GM19240 (cell line): ENCODE measurements around the gene CERS6.
"Not testable (repeated sequence)": the region's sequence is repeated elsewhere in the genome, so short reads cannot be mapped to it uniquely, and the experiment has no call there.

ENCODE experiments used
- DNase-seq: peaks from one replicate; pipeline ENCODE4 v3.0.0; 2011; ENCODE audit warnings: low spot score; ENCODE audit not compliant: insufficient read length

CERS6 gene

DNA sequence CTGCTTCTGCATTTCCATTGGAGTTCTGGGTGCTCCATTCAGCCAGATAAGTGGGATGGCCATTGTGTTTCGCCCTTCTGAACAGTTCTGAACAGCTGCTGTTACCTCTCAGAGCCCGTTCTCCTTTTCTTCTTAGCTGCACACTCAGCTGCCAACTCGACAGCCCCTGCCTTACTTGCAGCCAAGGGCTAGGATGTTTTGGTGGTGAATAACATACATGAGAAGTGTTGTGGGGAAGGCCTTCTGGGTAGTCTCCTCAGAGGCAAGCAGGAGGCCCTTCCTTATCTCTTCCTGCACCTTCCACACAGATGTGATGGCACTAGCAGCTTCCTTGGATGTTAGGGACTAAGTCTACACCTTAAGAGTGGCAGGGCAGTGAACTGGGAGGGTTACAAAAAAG is 207.9 kb downstream of the CERS6 start:
- no peak for DNase-seq

DNA sequence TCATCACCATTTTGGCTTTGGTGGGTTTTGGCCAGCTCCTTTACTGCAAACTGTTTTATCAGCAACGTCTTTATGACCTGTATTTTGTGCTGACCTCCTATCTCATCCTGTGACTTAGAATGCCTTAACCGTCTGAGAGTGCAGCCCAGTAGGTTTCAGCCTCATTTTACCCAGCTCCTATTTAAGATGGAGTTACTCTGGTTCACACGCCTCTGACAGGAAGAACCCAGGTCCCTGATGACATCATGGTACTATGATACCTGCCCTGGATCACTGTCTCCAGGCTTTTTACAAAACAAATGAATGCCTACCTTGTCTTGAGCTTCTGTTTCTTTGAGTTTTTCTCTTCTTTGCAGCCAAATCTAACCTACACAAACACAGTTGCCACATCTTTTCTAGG is 208.6 kb downstream of the CERS6 start:
- not testable (repeated sequence) for DNase-seq

DNA sequence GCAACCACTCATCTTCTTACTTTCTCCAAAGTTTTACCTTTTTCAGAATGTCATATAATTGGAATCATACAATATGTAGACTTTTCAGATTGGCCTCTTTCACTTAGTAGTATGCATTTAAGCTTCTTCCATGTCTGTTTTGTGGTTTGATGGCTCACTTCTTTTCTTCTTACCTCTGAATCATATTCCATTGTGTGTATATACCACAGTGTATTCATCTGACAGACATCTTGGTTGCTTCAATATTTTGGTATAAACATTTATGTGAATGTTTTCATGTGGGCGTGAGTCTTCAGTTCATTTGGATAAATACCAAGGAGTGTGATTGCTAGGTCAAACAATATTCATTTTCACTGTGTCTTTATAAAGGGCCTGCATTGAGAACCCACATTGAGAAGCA is 210.3 kb downstream of the CERS6 start:
- DNase-seq, result no peak

DNA sequence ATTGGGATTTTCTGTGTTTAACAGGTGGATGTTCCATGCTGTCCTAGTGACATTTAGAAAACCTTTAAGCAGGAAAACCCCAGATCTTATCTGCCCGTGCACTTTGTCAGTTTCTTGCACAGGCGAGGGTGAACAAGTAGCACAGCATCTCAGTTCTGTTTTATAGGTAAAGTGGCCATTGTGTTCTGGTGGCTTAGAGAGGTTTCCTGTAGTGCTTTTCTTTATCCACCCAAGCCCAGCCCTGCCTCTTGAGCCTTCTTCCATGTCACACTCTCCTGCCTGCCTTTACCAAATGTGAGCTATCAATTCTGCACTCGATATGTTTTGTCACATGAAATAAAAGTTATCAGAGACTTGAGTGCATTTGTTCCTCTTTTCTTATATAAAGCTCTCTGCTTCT is 211.1 kb downstream of the CERS6 start:
- DNase-seq, result no peak

DNA sequence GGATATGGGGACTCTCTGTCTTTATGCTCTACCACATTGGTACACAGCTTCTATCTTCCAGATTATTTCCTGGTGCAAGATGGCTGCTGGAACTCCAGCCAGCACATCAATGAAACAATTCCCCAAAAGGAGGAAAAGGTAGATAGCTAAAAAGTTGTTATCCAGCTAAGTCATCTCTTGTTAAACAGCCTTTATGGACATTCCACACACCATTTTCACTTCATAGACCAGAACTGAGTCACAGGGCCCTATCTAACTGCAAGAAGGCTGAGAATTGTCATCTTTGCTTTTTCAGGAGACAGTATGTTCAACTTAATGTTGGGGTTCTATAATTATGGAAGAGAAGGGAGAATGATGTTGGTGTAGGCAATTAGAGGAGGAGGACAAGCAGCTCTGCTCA is 213.1 kb downstream of the CERS6 start:
- DNase-seq, result no peak

DNA sequence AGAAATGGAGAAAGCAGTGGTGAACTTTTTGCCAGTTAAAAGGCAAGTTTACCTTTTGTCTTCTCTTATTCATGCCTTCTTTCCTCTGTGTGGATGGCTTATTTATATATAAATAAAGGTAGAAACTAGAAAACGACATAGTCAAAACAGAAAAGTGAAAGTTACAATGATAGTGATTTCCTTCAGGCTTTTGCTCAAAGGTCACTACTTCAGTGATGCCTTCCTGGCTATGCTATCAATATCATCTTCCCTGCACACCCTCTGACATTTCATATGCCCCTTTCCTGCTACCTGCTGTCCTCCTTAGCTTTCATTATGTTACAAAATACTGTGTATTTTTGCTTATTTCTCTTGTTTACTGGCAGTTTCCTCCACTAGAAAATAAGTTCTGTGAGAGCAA is 214.4 kb downstream of the CERS6 start:
- no peak for DNase-seq

DNA sequence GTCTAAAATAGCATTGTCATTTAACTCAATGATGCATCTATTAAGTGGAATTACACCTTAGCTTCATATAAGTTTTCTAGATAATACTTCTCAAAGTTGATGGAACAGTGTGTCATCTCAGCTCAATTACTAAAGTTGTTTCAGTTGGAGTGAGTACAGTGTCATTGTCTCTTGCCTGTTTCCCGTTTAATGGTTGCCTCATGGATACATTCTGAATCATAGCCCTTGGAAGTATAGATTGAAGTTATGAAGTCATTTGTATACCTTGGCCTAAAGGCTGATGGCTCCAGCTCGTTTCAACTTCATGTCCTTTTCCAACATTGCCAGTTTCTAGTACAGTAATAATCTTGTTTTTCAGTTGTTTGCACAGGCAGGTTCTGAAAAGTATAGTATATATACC is 215.9 kb downstream of the CERS6 start:
- DNase-seq, result no peak

DNA sequence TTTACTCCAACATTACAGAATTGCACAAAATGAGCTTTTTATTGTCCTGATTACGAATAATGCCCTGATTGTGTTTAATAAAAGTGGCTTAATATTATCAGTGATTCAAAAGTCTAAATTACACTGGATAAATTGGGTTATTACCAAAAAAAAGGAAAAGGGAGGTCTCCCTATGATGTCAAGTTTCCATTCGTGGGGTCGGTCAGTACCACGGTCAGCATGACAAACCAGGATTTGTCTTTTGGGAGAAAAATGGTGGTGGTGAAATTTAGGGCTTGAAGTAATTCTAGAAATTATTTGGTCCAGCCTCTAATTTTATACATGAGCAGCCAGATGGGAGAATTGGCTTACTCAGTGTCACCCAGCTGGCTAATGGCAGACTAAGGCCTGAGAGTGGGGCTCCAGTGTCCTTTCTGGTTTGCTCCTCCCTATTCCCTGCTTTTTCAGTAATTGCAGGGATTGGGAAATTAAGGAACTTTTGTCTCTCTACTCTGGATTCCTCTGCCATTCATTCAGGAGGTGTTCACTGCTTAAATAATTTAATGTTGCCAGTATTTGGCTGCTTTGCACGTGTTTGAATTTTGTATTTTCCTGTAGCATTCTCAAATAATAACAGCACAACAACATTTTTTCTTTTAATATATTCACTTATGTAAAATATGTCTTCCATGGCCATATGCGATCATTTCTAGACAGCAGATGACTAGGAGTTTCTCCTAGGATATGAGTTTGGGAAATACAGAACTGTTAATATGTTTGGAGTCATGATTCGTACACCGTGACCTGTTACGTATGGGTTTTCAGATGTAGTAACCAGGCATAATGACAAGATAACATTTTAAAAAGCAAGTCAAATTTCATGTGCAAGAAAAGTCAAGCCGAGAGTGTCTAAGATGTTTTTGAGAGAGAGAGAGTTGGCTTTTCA is 217.5 kb downstream of the CERS6 start:
- DNase-seq, result no peak

DNA sequence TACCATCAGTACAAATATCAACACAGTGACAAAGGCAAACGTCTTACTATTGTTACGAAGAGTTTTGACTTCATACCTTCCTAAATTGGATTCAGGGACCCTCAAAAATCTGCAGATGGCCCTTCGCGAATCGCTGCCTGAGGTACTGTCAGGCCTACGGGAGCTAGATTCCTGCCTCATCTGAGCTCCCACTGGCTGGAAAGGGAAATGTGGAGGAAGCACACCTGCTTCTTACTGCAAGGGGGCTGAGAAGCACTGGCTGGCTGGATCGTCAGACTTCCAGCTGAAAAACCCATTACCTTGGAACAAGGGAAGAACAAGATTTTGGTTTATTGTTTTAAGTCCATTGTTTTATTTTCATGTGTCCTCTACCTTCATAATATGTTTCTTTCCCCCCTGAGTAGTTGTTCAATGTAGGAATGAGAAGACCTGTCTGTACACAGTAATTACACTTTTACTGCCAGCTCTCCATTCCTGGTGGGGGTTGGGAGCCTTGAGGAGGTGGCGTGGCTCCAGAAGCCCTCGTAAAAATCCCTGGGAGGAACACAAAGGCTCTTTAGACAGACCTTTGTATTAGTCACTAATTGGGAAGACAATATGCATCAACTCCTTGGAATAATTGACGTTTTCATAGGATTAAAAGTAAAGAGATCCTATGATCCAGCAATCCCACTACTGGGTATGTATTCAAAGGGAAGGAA is 222.2 kb downstream of the CERS6 start:
- DNase-seq, result no peak

DNA sequence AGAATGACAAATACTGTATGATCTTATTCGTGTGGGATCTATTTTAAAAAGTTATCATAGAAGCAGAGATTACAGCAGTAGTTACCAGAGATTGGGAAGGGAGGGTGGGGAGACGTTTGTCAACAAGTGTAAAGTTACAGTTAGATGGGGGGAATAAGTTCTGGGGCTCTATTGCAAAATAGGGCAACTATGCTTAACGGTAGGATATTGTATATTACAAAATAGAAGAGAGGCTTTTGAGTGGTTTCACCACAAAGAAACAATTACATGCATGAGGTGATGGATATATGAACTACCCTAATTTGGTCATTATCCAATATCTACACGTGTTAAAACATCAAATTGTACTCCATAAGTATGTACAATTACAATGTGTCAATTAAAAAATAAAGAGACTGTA is 223.0 kb downstream of the CERS6 start:
- DNase-seq, result no peak

DNA sequence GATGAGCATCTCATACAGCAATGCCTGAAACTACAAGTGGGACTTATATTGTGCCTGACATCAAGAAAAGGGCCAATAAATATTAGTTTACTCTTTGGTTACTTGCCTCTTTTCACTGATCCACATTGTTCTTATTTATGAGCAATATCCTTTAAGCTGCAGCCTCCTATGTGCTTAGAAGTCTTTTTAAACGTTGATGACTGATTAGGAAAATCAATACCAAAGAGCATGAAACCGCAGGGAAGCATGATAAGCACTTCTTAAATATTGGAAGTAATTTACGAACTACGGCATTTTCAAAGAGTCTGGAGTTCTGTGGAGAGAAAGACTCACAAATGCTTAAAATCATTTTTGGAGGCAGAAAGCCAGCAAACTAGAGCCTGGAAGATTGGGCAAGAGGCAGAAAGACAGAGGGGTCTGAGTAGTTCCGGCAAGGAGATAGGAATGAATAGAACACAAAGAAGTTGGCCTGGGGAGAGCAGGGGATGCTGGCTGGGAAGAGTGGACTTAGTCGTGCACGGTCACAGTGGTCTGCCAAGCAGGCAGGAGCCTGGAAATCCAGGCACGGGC is 223.8 kb downstream of the CERS6 start:
- no peak for DNase-seq

DNA sequence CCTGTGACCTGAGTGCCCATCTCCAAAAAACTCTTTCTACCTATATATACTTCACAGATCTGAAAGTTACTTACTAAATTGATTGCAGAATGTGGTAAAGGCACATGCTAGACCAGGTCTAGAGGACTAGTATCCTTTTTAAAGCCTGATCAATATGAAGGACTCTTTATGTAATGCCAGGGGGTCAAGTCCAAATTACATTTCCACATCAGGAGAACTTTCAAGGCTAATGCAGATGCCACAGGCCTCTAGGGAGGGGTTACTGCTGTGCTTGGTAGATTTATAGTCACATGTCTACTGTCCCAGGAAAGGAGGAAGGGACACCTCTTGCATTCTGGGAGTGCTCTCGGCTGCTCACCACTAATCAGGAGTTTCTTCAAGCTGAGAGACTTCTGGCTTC is 227.9 kb downstream of the CERS6 start:
- DNase-seq, result no peak

DNA sequence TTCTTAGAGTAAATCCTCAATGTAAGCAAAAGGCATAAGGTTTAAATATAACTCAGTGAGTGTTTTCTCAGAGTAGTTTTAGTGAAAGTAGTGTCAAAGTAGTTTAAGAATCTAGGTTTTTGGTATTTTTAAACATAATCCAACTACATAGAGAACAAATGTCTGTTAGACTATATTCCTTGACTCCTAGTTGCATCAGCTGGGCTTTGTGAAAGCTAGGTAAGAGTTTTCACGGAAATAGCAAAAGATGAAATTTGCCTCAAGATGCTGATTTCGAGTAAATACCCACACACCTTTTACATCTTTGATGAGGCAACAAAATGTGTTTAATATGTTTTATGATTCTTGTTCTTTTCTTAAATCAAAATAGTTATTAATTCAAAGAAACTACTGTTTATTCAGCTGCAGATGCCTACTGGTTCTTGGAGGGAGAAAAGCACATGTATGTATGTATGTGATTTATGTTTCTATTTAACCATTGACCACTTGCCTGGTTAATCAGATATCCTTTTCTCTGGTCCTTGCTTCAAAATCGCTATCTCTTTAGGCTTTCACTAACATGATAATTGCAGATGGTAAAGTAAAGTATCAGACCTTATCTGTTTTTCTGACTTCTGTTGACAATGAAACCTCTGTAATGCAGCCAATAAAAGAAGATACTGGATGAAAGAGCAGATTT is 229.0 kb downstream of the CERS6 start:
- DNase-seq, result no peak

DNA sequence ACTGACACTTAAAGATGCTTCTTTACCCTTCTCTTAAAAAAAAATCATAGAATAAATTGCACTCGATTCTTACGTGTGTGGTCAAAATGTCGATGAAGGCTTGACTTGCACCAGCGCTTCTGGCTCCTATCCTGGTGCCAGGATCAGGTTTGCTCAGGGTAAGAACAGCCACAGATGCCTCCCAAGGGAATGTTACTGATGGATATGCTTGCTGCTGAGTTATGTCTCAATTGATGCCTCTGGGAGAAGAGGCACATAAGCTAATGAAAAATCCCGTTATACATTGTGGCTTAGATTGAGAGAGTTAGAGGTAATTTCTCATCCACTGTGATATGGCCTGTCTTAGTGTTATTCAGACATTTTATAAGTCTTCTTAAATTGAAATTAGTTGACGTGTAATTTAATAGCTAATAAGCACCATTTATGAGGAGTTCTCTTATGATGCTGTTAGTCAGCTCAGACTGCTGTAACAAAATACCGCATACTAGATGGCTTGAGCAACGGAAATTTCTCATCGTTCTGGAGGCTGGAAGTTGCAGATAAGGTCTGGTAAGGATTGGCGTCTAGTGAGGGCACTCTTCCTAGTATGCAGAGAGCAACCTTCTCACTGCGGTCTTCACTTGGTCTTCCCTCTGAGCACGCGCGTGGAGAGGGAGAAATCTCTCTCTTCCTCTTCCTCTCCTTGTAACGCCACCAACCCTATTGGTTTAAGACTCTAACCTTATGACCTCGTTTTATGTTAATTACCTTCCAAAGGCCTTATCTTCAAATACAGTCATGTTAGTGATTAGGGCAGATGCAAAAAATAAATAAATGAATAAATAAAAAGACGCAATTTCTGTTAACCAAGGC is 229.8 kb downstream of the CERS6 start:
- DNase-seq, result no peak

DNA sequence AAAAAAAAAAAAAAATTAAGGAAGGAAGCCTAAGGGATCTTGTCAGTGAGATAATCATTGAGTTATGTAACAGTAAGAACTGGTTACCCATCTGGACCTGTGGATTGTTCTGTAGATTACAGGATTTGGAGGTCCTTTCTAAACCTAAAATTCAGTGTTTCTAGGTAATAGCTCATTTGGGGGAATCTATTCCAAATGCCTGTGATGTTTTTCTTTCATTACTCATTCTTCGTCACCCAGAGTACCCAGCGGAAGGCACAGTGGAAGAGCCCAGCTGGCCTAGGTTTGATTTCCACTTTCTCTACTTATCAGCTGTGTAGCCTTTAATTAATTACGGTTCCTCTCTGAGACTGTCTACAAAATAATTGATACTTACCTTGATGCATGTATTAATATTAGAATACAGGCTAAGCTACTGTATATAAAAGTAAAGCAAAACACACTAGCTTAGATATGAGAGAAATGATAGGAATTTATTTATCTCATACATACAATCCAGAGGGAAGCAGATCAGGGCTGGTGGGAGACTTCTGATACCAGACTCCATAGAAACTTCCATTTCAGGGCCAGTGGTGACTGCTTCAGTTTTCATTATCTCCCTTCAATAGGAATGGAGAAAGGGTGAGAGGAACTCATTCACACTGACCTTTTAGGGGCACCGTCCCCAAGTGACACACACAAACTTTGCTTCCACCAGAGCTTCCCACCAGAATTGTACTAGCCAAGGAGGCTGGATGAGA is 230.6 kb downstream of the CERS6 start:
- DNase-seq, result no peak

DNA sequence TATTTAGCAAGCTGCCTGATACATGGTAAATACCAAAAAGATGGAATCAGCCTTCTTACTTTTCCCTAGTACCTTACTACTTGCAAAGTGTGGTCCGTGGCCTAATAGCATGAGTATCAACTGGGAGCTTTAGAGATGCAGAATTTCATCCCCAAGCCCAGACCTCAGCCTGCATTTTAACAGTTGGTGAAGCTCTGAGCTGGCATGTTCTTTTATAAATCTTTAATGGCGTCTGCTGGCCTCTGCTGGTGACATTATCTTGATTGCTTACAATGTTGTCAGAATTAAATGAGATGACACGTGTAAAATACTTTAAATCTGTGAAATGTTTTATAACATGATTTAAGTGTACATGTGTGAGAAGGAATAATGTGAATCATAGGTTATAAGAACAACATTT is 231.2 kb downstream of the CERS6 start:
- DNase-seq, result no peak

DNA sequence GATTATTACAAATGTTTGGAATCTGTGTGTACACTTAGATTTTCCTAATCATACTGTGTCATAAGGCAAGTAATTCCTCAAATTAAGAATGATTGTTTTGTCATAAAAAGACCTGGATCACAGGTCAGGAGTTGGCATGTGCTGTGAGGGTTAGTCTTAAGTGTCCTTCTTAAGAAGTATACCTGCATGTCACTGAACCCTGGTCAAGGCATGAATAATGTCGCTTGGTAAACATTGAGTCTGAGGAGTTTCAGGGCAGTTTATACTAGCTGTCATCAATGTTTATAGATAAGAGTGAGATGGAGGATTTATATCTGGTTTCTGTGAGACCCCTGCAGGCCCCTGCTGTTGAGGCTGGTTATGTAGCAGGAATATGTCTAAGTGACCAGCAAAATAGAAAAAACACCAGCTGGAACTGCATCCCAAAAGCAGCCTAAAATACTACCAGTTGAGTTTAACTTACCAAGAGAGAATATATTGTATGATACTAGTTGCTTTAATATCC is 234.4 kb downstream of the CERS6 start:
- no peak for DNase-seq

DNA sequence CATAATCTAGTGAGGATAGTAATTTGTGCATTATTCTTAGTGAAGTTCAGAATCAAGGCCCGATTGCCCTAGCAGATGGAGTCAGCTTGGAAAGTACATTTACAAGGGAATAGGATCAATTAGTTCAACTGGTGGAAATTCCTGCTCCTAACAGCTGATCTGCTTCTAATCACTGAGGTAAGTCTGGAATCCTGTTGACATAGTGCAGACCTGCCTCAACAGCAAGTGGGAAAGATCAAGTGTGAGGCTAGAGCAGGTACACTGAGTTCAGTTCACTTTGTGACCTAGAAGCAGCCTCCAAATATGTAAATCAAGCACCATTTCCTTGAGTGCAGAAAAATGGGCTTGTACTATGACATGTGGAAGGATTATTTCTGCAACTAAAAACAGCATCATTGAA is 235.1 kb downstream of the CERS6 start:
- no peak for DNase-seq

DNA sequence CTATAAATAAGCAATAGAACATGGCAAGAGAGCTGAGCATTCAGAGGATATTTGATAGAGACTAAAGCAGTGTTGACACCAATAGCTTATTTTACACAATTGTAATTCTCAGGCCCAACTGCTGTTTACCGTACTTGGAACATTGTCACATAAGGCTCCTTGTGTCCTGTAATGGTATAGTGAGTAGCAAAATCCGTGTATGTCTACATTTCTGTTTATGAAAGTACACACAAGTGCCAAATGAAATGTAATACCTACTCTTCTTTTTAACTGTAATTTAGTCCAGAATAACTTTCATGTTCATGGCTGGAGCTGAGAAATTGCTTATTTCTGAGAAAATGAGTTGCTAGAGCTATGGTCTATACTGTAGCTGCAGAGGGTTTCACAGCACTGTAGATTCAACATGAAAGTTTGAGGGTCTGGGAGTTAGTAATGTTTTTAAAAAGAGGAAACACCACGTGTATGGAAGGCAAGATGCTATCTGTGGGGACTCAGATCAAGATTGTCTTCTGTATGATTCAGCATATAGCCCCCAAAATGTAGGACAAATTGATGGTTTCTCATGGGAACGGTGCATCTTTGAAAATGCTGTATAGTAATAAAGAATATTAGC is 236.2 kb downstream of the CERS6 start:
- DNase-seq, result no peak

DNA sequence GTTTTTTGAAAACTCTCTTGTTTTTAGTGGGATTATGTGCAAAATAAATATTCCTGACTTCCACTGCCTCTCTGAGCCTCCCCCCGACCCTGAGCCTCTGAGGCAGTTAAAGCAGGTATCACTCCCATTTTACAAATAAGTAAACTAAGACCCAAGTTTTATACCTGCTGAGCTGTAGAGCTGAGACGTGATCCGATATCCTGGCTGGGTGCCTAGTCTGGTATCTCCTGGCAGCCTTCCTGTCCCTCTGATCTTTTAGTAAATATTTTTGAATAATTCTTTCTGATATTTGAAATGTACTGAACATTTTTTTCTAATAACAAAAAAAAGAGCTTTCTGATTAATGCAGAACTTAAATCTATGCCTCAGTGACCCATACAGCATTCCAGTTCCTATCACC is 238.1 kb downstream of the CERS6 start:
- no peak for DNase-seq
